Lung (tissue), 12 donors: ENCODE results near the gene ANTXR1. TPM values are rescaled to one million over a fixed set of nuclear protein-coding genes. Genes with fewer than 3 reads are reported as not detected.
"Not testable (repeated sequence)": the region's sequence is repeated elsewhere in the genome, so short reads cannot be mapped to it uniquely, and the experiment has no call there.

ENCODE experiments used
- ATAC-seq: fragments of 200-7000 bp; cut with Tn5 transposase; one replicate; pipeline ENCODE4 v1.9.1; 2020; ENCODE audit warnings: moderate number of reproducible peaks; ENCODE audit not compliant: insufficient read depth, low FRiP score
- DNase-seq, 3 donors: peaks; one replicate each; pipeline ENCODE4 v3.0.0-alpha.2; 2013 to 2017
- H3K27ac ChIP-seq, 2 donors: one replicate each; pipeline ENCODE4 v1.5.1; 2013; ENCODE audit warnings: mild to moderate bottlenecking in 2 of 2, moderate library complexity in 2 of 2, control low read depth in 1 of 2, inconsistent platforms in 1 of 2, low read depth in 1 of 2, low read length in 1 of 2
- H3K27me3 ChIP-seq, 3 donors: one replicate each; pipeline ENCODE4 v1.5.1; 2013; ENCODE audit warnings: low read length in 2 of 3; ENCODE audit not compliant: control insufficient read depth in 3 of 3, insufficient read depth in 3 of 3
- H3K36me3 ChIP-seq, 4 donors: one replicate each; pipeline ENCODE4 v1.5.1; 2013; ENCODE audit warnings: low read length in 4 of 4, mild to moderate bottlenecking in 1 of 4, moderate library complexity in 1 of 4; ENCODE audit not compliant: control insufficient read depth in 4 of 4, insufficient read depth in 4 of 4
- H3K4me1 ChIP-seq, 5 donors: one replicate each; pipeline ENCODE4 v1.5.1; 2013; ENCODE audit warnings: low read length in 5 of 5, mild to moderate bottlenecking in 2 of 5, moderate library complexity in 1 of 5; ENCODE audit not compliant: control insufficient read depth in 5 of 5, insufficient read depth in 5 of 5
- H3K4me3 ChIP-seq: one replicate; pipeline ENCODE4 v1.5.1; 2013; ENCODE audit warnings: mild to moderate bottlenecking, control low read depth, moderate library complexity
- H3K9ac ChIP-seq, 2 donors: one replicate each; pipeline ENCODE4 v1.5.1; 2013; ENCODE audit warnings: low read length in 2 of 2, control low read depth in 1 of 2; ENCODE audit not compliant: insufficient read depth in 1 of 2
- H3K9me3 ChIP-seq, 4 donors: one replicate each; pipeline ENCODE4 v1.5.1; 2013; ENCODE audit warnings: low read length in 3 of 4, mild to moderate bottlenecking in 1 of 4, moderate library complexity in 1 of 4; ENCODE audit not compliant: control insufficient read depth in 4 of 4, insufficient read depth in 3 of 4
- WGBS, 2 donors: extraction: QIAGEN DNeasy Blood & Tissue Kit; methylation state at CpG; one replicate each; pipeline ENCODE4 v1.1.7; 2013; 5-methylcytosine and 5-hydroxymethylcytosine counted together
- polyA plus RNA-seq, 2 donors: library from polyadenylated mRNA; stranded (reverse); fragments of 200-250 nt; gene quantifications; one replicate each; pipeline ENCODE4 v1.2.1, GENCODE V29; 2013
- total RNA-seq, 2 donors: library from RNA; depleted of rRNA in 1 of 2; stranded (reverse); fragments of >200 nt in 1 of 2; gene quantifications; one replicate each; pipeline ENCODE4 v1.2.1, GENCODE V29; 2014 to 2021
- TF ChIP-seq, protein P1 (sequence below): IDR thresholded peaks from 2 replicates; pipeline ENCODE4 v1.5.1; 2012; ENCODE audit warnings: mild to moderate bottlenecking; ENCODE audit errors: control extremely low read depth, extremely low read depth
- donor health status: control.
- donor health status: control.
- donor health status: Bipolar disorder and iron deficiency.
- donor health status: healthy.
- donor health status: DM: yes; HTN: yes; CAD: no.

Gene ANTXR1
- total and polyA plus RNA-seq, 4 donors, result 13.4 to 81.0 (median 34.8) TPM

- peak overlapping the region in 1 of 2 donors; percentile 74 for H3K27ac ChIP-seq
These were observed 240.8 kb downstream of the ANTXR1 start for GRCh38 chr2:69253611-69254301.

GRCh38 chr2:69255760-69256159 is 242.8 kb downstream of the ANTXR1 start:
- Histone ChIP-seq H3K9me3 (peaks cover 0 to 9% (median 3%) of the 10 kb centered on the region in 4 donors), H3K4me3 (no peak overlapping the region), H3K9ac (no peak overlapping the region), H3K27ac (no peak overlapping the region), H3K27me3 (no peaks in the 10 kb centered on the region), H3K4me1 (peaks cover 0 to 42% (median 8%) of the 10 kb centered on the region in 5 donors), H3K36me3 (peaks cover 0 to 3% (median 0%) of the 10 kb centered on the region in 4 donors)
- TF ChIP-seq, protein P1, sequence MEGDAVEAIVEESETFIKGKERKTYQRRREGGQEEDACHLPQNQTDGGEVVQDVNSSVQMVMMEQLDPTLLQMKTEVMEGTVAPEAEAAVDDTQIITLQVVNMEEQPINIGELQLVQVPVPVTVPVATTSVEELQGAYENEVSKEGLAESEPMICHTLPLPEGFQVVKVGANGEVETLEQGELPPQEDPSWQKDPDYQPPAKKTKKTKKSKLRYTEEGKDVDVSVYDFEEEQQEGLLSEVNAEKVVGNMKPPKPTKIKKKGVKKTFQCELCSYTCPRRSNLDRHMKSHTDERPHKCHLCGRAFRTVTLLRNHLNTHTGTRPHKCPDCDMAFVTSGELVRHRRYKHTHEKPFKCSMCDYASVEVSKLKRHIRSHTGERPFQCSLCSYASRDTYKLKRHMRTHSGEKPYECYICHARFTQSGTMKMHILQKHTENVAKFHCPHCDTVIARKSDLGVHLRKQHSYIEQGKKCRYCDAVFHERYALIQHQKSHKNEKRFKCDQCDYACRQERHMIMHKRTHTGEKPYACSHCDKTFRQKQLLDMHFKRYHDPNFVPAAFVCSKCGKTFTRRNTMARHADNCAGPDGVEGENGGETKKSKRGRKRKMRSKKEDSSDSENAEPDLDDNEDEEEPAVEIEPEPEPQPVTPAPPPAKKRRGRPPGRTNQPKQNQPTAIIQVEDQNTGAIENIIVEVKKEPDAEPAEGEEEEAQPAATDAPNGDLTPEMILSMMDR, result no peak
- WGBS, 2 donors, result 83 to 84% methylated on average over 3 of the region's 3 CpGs
- DNase-seq, result no peak
- ATAC-seq, result no peak

More at GRCh38 chr2:69253611-69254301, 240.8 kb downstream of the ANTXR1 start:
- Histone ChIP-seq H3K4me1 (peaks cover 0 to 42% (median 8%) of the 10 kb centered on the region in 5 donors), H3K9me3 (peaks cover 0 to 3% (median 0%) of the 10 kb centered on the region in 4 donors), H3K4me3 (no peak overlapping the region), H3K9ac (no peak overlapping the region), H3K36me3 (no peaks in the 10 kb centered on the region), H3K27me3 (no peaks in the 10 kb centered on the region)
- ATAC-seq, result peak; percentile 69
- DNase-seq, result peak; percentile 74 to 89 (median 82)
- 47 to 69% methylated on average over 8 of the region's 8 CpGs for WGBS, 2 donors
- TF ChIP-seq, protein P1, result no peak

- ATAC-seq, DNase-seq, H3K9ac ChIP-seq, H3K27me3 ChIP-seq, H3K36me3 ChIP-seq, H3K27ac ChIP-seq, H3K4me3 ChIP-seq, H3K4me1 ChIP-seq: not testable (repeated sequence)
- 84 to 88% methylated on average over 12 of the region's 12 CpGs for WGBS, 2 donors
- peaks cover 0 to 14% (median 7%) of the 10 kb centered on the region in 4 donors for H3K9me3 ChIP-seq
These were observed 247.1 kb downstream of the ANTXR1 start for GRCh38 chr2:69259994-69260591.

GRCh38 chr2:69260666-69261065 is 247.7 kb downstream of the ANTXR1 start:
- Histone ChIP-seq H3K27ac (no peak overlapping the region), H3K9ac (no peak overlapping the region), H3K9me3 (peaks cover 0 to 14% (median 7%) of the 10 kb centered on the region in 4 donors), H3K4me1 (peaks cover 0 to 5% (median 0%) of the 10 kb centered on the region in 5 donors), H3K36me3 (peaks cover 0 to 8% (median 0%) of the 10 kb centered on the region in 4 donors), H3K27me3 (no peaks in the 10 kb centered on the region), H3K4me3 (no peak overlapping the region)
- ATAC-seq (no peak), DNase-seq (no peak)
- TF ChIP-seq, protein P1, result no peak
